ENCODE results near the gene MYH7B. TPM values are rescaled to one million over a fixed set of nuclear protein-coding genes. Genes with fewer than 3 reads are reported as not detected.

The MYH7B gene
- total and polyA plus RNA-seq, 3 experiments from 2014 or later = 0.16 to 0.48 (median 0.26) TPM

DNA sequence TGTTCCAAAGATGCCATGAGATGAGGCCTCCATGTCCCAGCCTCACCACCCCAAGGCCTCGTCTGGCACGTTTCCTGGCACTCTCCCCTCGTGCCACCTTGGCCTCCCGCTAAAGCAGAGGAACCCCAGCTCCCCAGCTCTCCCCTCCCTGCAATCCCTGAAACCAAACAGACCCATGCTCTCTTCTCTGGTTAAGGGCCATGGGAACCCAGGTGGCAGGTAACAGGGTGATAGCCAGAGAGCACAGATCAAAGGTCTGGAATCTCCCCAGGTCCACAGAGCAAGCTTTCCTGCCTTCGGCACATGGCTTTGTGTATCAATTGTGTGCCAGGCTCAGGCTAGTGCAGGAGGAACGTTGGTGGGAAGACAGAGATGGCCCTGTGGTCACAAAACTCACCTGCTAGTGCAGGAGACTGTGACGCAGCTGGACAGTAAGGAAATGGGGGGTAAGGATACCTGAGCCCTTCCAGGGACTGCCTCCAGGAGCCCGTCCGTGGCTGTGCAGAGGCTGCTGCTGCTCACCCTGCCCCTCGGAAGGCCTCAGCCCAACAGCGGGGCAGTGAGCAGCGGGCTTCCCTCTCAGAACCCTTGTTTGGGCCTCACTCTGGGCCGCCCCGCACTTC is 39.0 kb downstream of the MYH7B start:
- H3K4me3 Mint-ChIP-seq = no peak overlapping the region
- H3K27me3 Mint-ChIP-seq = peaks cover 0 to 1% of the 10 kb centered on the region in 2 donors
- DNase-seq = no peak
- POLR2A ChIA-PET = interaction anchor here (0.5 kb wide), 1 partner anchor 580 kb away, joined by 9 read pairs; no protein-coding TSS in a partner anchor
- Histone ChIP-seq H3K9me3 (ENCODE audit: low read length) (no peaks in the 10 kb centered on the region), H3K27ac (ENCODE audit: low read depth, low read length) (no peak overlapping the region), H3K4me1 (ENCODE audit: insufficient read depth, low read length) (no peaks in the 10 kb centered on the region), H3K4me3 (ENCODE audit: low read length) (no peak overlapping the region), H3K27me3 (ENCODE audit: insufficient read depth, low read length, poor library complexity, severe bottlenecking) (no peaks in the 10 kb centered on the region), H3K36me3 (ENCODE audit: insufficient read depth, low read length) (peaks cover 5% of the 10 kb centered on the region)
- H3K27ac Mint-ChIP-seq = peak overlapping the region in 1 of 8 donors; percentile 46
- no peaks in the 10 kb centered on the region for H3K9me3 Mint-ChIP-seq
- CTCF ChIA-PET = no interaction called here
- peaks cover 0 to 13% (median 0%) of the 10 kb centered on the region in 3 donors for H3K4me1 Mint-ChIP-seq
- peaks cover 0 to 63% (median 8%) of the 10 kb centered on the region in 3 donors for H3K36me3 Mint-ChIP-seq

DNA sequence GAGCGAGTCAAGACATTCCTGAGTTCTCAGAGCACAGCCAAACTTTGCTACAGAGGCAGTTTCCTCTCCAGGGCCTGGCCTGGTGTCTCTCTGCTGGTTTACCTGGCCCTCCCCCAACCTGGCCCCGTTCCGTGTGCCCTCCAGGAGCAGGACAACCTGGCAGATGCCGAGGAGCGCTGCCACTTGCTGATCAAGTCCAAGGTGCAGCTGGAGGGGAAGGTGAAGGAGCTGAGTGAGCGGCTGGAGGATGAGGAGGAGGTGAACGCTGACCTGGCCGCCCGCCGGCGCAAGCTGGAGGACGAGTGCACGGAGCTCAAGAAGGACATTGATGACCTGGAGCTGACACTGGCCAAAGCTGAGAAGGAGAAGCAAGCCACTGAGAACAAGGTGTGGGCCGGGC is 39.5 kb downstream of the MYH7B start:
- Mint-ChIP-seq H3K27ac (peak overlapping the region in 1 of 8 donors; percentile 33), H3K4me1 (peaks cover 0 to 13% (median 0%) of the 10 kb centered on the region in 3 donors), H3K4me3 (peak overlapping the region in 1 of 7 donors; percentile 76), H3K9me3 (no peaks in the 10 kb centered on the region), H3K27me3 (peaks cover 0 to 1% of the 10 kb centered on the region in 2 donors), H3K36me3 (peaks cover 0 to 68% (median 8%) of the 10 kb centered on the region in 3 donors)
- POLR2A ChIA-PET = no interaction called here
- no peaks in the 10 kb centered on the region for H3K27me3 ChIP-seq (ENCODE audit: insufficient read depth, low read length, poor library complexity, severe bottlenecking)
- H3K36me3 ChIP-seq (ENCODE audit: insufficient read depth, low read length) = peaks cover 5% of the 10 kb centered on the region
- no peak overlapping the region for H3K4me3 ChIP-seq (ENCODE audit: low read length)
- no peaks in the 10 kb centered on the region for H3K9me3 ChIP-seq (ENCODE audit: low read length)
- CTCF ChIA-PET = interaction anchor here (0.7 to 0.8 kb wide), 2 partner anchors 23 to 101 kb away, joined by 3 to 5 read pairs; no protein-coding TSS in a partner anchor
- no peak for DNase-seq
- no peaks in the 10 kb centered on the region for H3K4me1 ChIP-seq (ENCODE audit: insufficient read depth, low read length)
- H3K27ac ChIP-seq (ENCODE audit: low read depth, low read length) = no peak overlapping the region

DNA sequence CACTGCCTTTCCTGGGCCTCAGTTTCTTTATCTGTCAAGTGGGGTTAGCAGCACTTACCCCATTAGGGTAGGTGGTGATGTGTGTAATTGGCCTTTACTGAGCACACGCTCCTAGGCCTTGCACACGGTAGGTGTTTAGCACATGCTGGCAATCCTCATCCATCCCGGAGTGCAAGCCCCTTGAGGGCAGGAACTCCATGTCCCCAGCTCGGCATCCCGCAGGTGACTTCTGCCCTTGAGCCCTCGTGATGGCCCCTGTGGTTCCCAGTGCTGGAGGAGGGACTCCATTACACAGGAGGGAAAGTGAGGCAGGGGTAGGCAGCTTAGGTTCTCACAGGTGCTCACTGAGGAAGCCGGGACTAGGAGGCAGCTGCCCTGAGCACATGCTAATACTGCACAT is 40.0 kb downstream of the MYH7B start:
- Histone ChIP-seq H3K36me3 (ENCODE audit: insufficient read depth, low read length) (peaks cover 5% of the 10 kb centered on the region), H3K9me3 (ENCODE audit: low read length) (no peaks in the 10 kb centered on the region), H3K4me1 (ENCODE audit: insufficient read depth, low read length) (no peaks in the 10 kb centered on the region), H3K4me3 (ENCODE audit: low read length) (no peak overlapping the region), H3K27ac (ENCODE audit: low read depth, low read length) (no peak overlapping the region), H3K27me3 (ENCODE audit: insufficient read depth, low read length, poor library complexity, severe bottlenecking) (no peaks in the 10 kb centered on the region)
- peaks cover 0 to 72% (median 8%) of the 10 kb centered on the region in 3 donors for H3K36me3 Mint-ChIP-seq
- H3K9me3 Mint-ChIP-seq = no peaks in the 10 kb centered on the region
- H3K27me3 Mint-ChIP-seq = peaks cover 0 to 1% of the 10 kb centered on the region in 2 donors
- H3K4me1 Mint-ChIP-seq = peaks cover 0 to 13% (median 0%) of the 10 kb centered on the region in 3 donors
- H3K4me3 Mint-ChIP-seq = no peak overlapping the region
- no peak overlapping the region for H3K27ac Mint-ChIP-seq
- ChIA-PET CTCF (interaction anchor here (0.7 to 0.8 kb wide), 2 partner anchors 23 to 101 kb away, joined by 3 to 5 read pairs; no protein-coding TSS in a partner anchor), POLR2A (no interaction called here)
- DNase-seq = no peak

DNA sequence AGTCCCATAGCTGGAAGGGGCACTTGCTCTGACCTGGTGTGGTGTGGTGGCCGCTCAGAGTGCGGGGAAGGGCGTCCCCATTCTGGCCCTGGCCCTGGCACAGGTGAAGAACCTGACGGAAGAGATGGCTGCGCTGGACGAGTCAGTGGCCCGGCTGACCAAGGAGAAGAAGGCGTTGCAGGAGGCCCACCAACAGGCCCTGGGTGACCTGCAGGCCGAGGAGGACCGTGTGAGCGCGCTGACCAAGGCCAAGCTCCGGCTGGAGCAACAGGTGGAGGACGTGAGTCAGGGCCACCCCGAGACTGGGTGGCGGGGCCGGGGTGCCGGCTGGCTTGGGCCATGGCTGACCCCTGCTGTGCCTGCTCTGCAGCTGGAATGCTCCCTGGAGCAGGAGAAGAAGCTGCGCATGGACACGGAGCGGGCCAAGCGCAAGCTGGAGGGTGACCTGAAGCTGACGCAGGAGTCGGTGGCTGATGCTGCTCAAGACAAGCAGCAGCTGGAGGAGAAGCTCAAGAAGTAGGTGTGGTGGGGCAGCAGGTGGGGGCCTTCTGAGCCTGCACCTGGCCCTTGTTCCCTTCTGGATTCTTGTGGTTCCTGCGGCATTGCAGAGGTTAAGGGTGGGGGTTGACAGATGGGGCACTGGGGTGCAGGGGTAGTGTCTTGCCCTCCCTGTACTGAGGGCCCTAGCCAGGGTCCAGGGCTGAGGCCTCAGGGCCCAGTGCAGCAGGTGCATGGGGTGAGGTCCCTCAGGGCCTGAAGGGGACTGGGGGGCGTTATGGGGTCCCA is 40.8 kb downstream of the MYH7B start:
- Histone ChIP-seq H3K27ac (ENCODE audit: low read depth, low read length) (no peak overlapping the region), H3K36me3 (ENCODE audit: insufficient read depth, low read length) (peaks cover 5% of the 10 kb centered on the region), H3K4me3 (ENCODE audit: low read length) (no peak overlapping the region), H3K27me3 (ENCODE audit: insufficient read depth, low read length, poor library complexity, severe bottlenecking) (no peaks in the 10 kb centered on the region), H3K9me3 (ENCODE audit: low read length) (no peaks in the 10 kb centered on the region), H3K4me1 (ENCODE audit: insufficient read depth, low read length) (no peaks in the 10 kb centered on the region)
- Mint-ChIP-seq H3K4me1 (peaks cover 0 to 13% (median 0%) of the 10 kb centered on the region in 3 donors), H3K36me3 (peaks cover 0 to 78% (median 8%) of the 10 kb centered on the region in 3 donors), H3K27ac (peak overlapping the region in 1 of 8 donors; percentile 40), H3K27me3 (peaks cover 0 to 1% of the 10 kb centered on the region in 2 donors), H3K9me3 (no peaks in the 10 kb centered on the region), H3K4me3 (no peak overlapping the region)
- POLR2A ChIA-PET = no interaction called here
- CTCF ChIA-PET = no interaction called here
- DNase-seq = no peak

- DNase-seq = no peak
- Histone ChIP-seq H3K36me3 (ENCODE audit: insufficient read depth, low read length) (peaks cover 5% of the 10 kb centered on the region), H3K4me3 (ENCODE audit: low read length) (no peak overlapping the region), H3K27me3 (ENCODE audit: insufficient read depth, low read length, poor library complexity, severe bottlenecking) (no peaks in the 10 kb centered on the region), H3K4me1 (ENCODE audit: insufficient read depth, low read length) (no peaks in the 10 kb centered on the region), H3K27ac (ENCODE audit: low read depth, low read length) (no peak overlapping the region), H3K9me3 (ENCODE audit: low read length) (no peaks in the 10 kb centered on the region)
- Mint-ChIP-seq H3K9me3 (no peaks in the 10 kb centered on the region), H3K4me3 (peak overlapping the region in 1 of 7 donors; percentile 27), H3K4me1 (peaks cover 0 to 13% (median 0%) of the 10 kb centered on the region in 3 donors), H3K36me3 (peaks cover 0 to 86% (median 8%) of the 10 kb centered on the region in 3 donors), H3K27me3 (peaks cover 0 to 1% of the 10 kb centered on the region in 2 donors), H3K27ac (peak overlapping the region in 1 of 8 donors; percentile 89)
- ChIA-PET CTCF (no interaction called here), POLR2A (interaction anchor here (0.6 kb wide), 1 partner anchor 12 kb away, joined by 3 read pairs; no protein-coding TSS in a partner anchor)
These were observed 41.5 kb downstream of the MYH7B start for GRCh38 chr20:34997131-34997561.

GRCh38 chr20:34997774-34998173 is 42.1 kb downstream of the MYH7B start:
- no peak for DNase-seq
- H3K4me1 Mint-ChIP-seq = peaks cover 0 to 13% (median 0%) of the 10 kb centered on the region in 3 donors
- ChIA-PET POLR2A (interaction anchor here (0.6 kb wide), 1 partner anchor 12 kb away, joined by 3 read pairs; no protein-coding TSS in a partner anchor), CTCF (interaction anchor here (0.7 to 1.0 kb wide), 2 partner anchors 123 to 125 kb away, joined by 3 to 4 read pairs; partner anchors contain the start of gene GGT7)
- Histone ChIP-seq H3K4me3 (ENCODE audit: low read length) (no peak overlapping the region), H3K27me3 (ENCODE audit: insufficient read depth, low read length, poor library complexity, severe bottlenecking) (no peaks in the 10 kb centered on the region), H3K9me3 (ENCODE audit: low read length) (no peaks in the 10 kb centered on the region), H3K27ac (ENCODE audit: low read depth, low read length) (no peak overlapping the region), H3K36me3 (ENCODE audit: insufficient read depth, low read length) (peaks cover 9% of the 10 kb centered on the region), H3K4me1 (ENCODE audit: insufficient read depth, low read length) (no peaks in the 10 kb centered on the region)
- no peaks in the 10 kb centered on the region for H3K9me3 Mint-ChIP-seq
- peaks cover 0 to 1% of the 10 kb centered on the region in 2 donors for H3K27me3 Mint-ChIP-seq
- peaks cover 0 to 92% (median 8%) of the 10 kb centered on the region in 3 donors for H3K36me3 Mint-ChIP-seq
- H3K27ac Mint-ChIP-seq = peak overlapping the region in 2 of 8 donors; percentile 11 to 92
- peak overlapping the region in 4 of 7 donors; percentile 41 to 63 (median 47) for H3K4me3 Mint-ChIP-seq

DNA sequence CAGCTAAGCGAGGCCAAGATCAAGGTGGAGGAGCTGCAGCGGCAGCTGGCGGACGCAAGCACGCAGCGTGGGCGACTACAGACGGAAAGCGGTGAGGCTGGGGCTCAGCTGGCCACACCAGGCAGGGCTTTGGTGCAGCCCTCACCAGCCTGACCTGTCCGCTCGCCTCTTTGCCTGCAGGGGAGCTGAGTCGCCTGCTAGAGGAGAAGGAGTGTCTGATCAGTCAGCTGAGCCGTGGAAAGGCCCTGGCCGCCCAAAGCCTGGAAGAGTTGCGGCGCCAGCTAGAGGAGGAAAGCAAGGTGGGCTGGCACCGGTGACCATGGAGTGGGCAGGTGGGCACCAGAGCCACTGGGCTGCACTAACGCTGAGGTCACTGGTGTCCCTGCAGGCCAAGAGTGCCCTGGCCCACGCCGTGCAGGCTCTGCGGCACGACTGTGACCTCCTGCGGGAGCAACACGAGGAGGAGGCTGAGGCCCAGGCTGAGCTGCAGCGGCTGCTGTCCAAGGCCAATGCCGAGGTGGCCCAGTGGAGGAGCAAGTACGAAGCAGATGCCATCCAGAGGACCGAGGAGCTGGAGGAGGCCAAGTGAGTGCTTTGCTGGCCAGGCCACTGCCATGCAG is 42.8 kb downstream of the MYH7B start:
- Mint-ChIP-seq H3K27ac (no peak overlapping the region), H3K4me1 (peaks cover 0 to 13% (median 0%) of the 10 kb centered on the region in 3 donors), H3K27me3 (peaks cover 0 to 1% of the 10 kb centered on the region in 2 donors), H3K4me3 (no peak overlapping the region), H3K36me3 (peaks cover 0 to 95% (median 8%) of the 10 kb centered on the region in 3 donors), H3K9me3 (no peaks in the 10 kb centered on the region)
- CTCF ChIA-PET = interaction anchor here (0.7 to 1.1 kb wide), 3 partner anchors 124 to 126 kb away, joined by 3 to 4 read pairs (median 3); partner anchors contain the start of gene GGT7
- POLR2A ChIA-PET = no interaction called here
- Histone ChIP-seq H3K27ac (ENCODE audit: low read depth, low read length) (no peak overlapping the region), H3K4me1 (ENCODE audit: insufficient read depth, low read length) (no peaks in the 10 kb centered on the region), H3K27me3 (ENCODE audit: insufficient read depth, low read length, poor library complexity, severe bottlenecking) (no peaks in the 10 kb centered on the region), H3K4me3 (ENCODE audit: low read length) (no peak overlapping the region), H3K9me3 (ENCODE audit: low read length) (no peaks in the 10 kb centered on the region), H3K36me3 (ENCODE audit: insufficient read depth, low read length) (peaks cover 12% of the 10 kb centered on the region)
- no peak for DNase-seq
